Stimulated activated CD4-positive, alpha-beta T cell treated with anti-CD3 and anti-CD28 coated beads, TNF-alpha, amount 100 ng/mL, for 24 hours (primary cell): ENCODE results near the gene KSR1.
A peak's percentile ranks its signal among the peaks of the same experiment; 100 is the strongest.

Source experiments
- DNase-seq, 3 experiments: peaks; one replicate each; pipeline ENCODE4 v3.0.0-alpha.2; 2020; ENCODE audit warnings: low read depth in 3 of 3

The KSR1 gene

DNA sequence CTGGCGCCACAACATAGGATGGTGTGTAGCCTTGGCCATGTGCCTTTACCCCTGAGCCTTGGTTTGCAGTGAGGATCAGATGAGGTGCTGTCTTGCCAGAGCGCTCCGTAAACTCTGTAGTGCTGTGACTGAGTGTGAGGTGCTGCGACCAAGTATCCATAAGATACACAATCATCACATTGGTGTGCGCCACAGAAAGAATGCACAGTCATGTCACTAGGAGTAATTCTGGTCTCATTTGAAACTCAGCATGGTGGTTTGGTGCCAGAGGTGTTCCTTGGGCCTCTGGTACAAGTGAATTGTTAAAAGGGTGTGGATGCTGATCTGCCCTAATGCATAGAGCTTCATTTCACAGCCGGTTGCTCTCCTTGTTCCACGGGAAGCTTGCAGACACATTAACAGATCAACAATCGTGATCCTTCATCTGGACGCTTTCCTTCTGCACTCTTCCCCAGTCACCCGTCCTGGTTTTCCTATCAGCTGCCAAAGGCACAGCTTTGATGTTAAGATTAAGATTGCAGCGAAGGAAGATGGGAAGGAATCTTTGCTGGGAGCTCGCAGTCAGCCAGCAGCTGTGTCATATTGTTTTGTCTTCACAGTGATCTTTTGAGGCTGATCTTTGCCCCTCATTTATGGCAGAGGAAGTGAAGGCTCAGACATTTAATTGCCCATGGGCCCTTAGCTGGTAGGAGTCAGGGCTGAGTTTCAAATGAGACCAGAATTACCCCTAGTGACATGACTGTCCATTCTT is 79.1 kb downstream of the KSR1 start:
- DNase-seq: no peak

DNA sequence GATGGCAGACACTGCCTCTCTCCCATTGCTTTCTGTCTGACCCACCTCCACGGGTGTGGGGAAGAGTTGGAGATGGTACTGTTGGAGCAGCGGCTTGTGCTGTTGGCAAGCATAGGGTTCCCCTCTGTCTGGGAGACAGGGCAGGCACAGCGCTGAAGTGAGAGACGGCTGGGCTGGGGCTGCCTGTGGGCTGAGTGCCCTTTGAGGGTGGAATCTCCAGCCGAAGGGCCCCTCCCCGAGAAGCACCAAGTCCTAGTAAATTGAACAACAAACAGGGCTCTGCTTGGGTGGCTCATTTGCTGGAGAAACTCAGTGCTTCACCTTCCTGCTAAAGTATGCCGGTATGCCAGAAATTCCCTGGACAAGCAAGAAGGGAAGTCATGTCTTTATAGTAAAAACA is 79.7 kb downstream of the KSR1 start:
- no peak for DNase-seq

DNA sequence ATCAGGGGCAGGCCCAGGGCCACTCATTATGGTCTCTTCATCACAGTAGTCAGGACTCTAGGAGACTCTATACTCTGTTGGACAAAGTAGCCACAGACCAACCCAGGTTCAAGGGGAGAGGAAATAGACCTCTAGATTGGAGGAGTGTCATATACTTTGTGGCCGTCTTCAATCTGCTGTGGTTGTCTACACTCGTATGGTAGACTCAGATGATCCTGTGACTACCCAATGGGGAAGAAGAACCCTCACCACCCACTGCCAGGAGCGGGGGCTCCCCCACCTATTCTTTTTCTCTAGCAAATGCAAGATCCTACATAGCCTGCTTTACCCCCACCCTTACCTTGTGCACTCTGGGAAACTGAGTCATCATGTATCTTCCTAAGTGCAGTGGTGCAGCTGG is 80.5 kb downstream of the KSR1 start:
- no peak for DNase-seq

DNA sequence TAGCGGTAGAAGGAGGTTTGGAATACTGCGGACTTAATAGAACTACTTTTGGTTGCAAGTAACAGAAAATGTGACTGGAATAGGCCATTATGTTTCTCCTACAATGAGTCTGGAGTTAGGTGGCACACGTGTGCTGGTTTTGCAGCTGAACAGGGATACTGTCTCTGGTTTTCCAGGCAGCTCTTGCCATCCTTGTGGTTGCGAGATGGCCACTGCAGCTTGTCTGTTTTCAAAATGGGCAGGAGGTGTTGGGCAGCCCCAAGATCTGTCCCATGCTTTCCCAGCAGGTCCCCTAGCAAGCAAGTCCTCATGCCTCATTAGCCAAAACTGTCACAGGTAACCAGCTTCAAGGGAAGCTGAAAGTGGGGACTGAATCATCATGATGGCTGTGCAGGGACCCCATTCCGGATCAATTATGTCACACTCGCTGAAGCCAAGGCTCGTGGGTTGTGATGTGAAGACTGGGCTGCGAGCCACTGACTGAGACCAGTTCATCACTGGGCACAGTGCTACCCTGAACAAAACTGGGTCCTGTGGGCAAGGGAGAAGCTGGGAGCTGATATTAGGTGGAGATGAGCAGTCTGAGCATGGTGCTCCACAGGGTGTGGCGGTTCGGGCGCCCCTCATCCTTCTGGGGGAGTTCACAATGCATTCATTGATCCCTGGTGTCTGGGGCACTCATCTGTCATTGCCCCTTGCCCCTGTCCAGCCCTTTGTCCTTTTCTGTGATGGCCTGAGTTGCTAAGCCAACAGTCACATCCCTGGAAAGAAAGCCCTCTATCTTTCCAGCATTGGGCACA is 82.1 kb downstream of the KSR1 start:
- no peak for DNase-seq

DNA sequence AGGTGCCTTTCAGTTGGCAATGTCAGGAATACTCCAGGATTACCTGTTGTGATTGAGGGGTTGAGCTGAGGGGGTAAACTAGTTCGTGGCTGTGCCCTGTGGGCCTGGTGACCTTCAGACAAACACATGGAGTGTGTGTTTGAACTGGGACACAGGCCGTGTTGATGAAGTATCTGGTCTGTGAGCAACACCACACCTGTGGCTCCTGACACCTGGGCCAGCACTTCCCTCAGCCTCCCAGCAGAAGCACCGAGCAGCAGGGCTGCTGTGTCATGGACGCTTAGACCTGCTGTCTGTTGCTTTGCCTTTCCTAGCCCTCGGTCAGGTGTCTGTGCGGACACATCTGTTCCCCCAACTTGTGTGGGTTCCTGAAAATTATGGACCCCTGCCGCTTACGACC is 82.9 kb downstream of the KSR1 start:
- DNase-seq: no peak

DNA sequence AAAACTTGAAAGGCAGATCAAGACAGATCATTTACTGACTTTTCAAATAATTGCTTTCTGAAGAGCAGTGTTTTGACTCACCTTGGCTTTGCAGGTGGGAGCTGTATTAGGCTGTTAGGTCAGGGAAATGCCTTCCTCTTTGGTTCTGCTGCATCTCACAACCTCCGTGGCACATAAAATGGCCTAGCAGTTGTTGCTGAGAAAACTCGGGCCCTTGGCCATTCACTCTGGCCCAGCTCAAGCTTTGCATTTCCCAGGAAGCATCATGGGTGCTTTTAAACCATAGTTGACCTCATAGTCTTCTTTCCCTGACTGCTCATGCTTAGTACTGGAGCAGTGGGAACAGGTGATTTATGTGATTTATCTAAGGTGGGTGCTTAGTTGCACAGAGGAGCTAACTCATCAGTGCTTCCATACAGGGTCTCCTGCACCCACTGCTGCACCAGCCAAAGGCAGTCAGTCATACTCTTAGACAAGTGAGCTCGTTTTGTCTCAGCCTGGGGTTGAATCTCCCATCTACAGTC is 83.6 kb downstream of the KSR1 start:
- DNase-seq: no peak

DNA sequence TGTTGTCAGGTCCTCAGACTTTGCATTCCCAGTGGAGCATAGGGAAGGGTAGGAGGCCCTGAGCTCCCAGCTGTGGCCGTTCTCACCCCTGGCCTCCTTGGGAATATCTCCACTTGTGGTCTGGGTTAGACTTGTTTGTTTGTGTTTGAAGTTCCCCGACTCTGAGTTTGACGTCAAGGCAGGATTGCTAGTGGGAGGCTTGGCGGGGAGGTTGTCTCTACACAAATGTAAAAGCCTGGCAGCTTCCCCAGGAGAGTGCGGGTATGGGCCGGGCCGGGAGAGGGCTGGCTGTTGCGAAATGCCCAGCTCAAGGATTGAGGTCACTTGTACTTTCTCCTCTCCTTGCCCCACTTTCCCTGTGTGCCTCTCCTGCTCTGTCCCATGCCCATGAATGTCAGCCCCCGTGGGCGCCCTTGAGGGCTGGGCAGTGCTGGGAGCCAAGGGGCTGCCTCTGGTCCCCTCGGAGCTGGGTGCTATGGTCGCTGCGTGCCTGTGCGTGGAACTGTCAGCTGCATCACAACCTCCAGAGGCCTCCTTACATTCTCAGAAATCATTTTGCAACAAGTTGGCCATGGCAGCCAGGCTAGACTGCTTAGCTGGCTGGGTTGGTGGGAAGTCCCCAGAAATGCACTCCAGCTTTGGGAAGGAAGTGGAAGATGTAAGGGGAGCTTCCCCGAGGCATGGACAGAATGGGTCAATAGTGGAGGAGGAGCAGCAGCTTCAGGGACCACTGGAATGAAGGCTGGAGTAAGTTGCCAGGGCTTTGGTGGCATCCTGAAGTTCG is 84.3 kb downstream of the KSR1 start:
- DNase-seq: no peak

DNA sequence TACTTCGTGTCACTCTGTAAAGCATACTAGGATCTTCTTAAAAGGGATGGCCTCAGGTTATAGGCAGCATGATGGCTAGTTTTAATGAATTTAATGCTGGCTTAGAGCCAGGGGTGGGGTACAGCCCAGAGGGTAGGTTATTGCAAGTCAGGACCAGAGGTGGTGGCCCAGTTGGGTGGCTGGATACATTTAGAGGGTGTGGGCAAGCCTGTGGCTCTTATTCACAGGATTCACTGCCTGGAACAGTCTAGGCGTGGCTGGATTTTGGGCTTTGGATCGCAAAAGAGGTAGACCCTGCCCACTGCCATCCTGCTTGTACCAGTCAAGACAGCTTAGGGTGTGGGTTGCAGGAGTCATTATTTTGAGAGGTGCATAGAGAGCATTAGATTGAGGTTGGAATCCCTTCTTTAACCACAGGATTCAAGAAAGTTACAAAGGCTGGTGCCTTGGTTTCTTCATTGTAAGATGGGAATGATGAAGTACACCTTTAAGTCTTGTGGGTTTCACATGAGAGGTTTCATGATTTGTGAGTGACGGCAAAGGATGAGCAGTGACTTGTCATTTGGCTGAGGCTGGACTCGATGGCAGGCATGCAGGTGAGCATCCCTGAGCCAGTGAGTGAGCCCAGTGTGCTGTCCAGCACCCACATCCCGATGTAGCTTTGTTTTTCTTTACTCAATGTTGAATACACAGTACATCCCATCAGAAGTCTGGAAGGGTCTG is 85.2 kb downstream of the KSR1 start:
- DNase-seq: no peak

DNA sequence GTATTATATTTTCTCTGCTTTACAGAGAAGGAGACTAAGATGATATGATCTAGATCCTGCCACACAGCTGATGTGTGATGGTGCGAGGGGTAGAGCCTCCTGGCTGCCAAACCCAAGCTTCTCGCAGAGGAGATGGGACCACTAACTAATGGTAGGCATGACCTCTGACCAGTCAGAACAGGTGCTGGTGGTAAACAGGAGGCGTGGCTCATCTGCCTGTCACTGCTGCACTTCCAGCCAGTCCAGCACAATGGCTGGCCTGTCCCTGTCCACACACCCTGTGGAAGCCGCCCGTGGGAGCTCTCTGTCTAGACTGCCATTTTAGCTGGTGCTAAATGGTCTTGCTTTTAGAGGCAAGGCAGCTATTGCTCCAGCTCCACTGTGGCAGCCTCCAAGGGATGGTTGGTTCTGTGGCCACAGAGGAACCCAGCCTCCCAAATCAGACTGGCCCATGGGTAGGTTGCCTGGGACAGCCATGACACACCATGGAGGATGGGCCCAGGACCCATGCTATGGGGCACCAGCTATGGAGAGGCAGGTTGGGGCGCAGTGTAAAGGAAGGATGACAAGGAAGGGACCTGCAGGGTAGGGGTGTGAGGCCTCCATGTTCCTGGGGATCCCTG is 86.7 kb downstream of the KSR1 start:
- no peak for DNase-seq

DNA sequence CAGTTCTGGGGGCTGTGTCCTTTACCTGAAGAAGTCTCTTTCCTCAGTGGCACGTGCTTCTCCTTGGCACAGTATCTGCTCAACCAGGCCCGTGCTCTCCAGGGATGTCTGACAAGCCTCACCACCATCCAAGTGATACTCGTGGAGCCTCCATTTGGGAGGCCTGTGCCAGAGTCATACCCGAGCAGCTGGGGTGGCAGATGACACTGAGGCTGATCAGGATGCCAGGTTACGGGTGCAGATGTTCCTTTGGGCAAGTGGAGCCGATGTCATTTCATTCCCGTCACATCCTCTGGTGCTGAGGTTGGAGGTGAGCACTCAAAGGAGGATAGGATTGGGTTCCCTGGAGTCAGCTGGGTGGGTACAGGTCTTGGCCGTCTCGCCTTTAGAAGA is 87.2 kb downstream of the KSR1 start:
- no peak for DNase-seq

DNA sequence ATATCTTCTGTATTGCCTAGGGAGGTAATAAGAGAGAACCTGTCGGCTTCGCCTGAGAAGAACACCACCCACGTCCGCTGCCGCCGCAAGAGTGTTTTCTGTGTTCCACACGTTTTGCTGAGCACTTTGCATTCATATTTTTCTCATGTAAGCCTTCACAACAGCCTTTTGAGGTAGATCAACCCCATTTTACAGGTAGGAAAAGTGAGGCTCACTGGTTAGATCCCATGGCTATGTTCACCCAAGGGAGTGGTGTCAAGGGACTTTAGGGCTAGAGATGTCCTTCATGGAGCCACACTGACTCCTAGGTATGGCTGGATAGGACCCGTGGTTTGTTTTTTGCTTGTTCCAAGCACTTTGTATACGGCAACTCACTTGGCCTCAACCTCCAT is 87.7 kb downstream of the KSR1 start:
- DNase-seq: no peak

DNA sequence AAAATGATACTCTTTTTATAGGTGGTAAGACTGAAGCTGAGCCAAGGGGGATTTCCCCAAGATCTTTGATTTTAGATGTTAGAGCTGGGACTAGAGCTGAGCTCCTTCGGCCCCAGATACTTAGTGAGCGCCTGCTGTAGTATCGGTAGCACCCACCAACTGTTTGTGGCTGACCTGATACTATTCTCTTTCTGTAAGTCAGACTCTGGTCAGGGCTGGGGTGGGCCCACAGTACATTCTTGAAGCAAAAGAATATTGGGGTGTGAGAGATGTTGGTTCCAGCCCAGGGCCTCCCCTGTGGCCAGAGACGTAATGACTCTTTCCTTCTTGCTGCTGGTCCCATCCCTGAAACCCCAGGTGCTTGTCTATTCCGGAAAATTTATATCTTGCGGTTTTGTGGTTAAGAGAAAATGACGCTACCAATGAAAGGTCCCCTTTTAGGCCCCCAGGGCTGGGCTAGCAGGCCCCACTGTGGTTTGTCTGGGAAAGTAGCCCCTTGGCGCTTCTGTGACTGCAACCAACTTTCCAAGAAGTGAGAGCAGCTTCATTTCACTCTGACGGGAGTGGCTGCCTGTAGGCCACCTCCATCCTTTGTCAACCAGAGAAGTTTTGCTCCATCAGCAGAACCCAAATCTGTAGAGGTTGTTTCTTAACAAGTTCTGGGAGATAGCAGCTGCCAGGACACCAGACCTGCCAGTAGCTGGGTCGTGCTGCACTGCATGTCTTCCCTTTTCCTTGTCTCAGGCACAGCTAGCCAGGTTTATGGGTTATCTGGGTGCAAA is 88.3 kb downstream of the KSR1 start:
- peak; percentile 34 to 80 (median 39) for DNase-seq

DNA sequence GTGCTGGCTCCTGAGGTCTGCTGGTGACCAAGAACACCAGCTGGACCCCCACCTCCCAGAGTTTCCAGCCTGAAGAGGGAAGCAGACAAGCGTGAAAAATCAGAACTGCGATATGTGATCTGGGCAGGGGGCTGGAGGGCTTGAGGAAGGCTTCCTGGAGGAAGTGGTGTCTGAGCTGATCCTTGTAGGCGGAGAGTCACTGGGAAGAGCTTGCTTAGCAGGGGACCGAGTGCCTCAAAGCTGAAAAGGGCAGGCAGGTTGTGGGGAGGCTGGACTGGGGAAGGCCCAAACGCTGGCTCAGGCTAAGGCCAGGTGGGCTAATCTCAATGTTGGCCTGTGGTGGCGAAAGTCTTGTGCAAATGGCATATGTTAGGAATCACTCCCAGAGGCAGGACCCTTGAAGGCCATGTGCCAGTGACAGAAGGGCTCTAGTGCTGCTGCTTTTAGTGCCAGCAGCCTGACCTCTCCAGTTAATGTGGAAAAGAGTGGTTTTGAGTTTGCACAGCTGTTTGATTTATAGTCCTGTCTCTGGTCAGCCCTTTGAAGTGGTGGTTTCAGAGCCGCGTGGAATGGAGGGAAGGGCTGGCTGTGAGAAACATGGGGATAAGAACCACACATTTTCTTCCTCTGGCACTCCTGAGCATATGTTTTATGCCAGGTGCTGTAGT is 89.4 kb downstream of the KSR1 start:
- DNase-seq: no peak

DNA sequence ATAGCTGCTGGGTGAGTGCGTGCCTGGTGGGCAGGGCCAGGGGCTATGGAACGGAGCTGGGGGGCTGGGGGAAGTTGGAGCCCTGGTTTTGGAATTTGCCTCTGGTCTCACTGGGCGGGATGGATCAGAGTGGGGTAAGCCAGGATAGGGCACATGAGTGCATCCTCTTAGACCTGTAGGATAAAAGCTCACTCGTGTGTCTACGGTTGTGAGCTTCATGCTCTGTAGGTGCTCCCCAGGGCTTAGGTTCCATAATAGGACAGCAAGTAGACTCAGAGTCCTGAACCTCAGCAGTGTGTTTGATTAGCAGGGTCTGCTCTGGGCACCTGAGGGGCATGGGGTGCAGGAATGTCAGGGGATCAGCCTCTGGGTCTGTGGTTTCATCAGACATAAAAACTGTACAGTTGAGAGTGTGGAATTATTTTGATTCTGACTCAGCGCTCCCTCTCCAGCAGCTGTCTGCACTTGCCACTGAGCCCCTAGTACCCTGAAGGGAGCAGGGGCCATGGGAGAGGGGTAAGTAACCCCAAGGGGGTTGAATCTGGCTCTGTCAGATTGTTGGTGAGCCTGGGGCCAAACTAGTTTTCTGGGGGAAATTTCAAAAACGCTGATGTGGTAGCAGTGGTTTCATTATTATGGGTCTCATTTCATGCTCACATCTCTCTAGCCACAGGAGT is 90.5 kb downstream of the KSR1 start:
- DNase-seq: no peak

DNA sequence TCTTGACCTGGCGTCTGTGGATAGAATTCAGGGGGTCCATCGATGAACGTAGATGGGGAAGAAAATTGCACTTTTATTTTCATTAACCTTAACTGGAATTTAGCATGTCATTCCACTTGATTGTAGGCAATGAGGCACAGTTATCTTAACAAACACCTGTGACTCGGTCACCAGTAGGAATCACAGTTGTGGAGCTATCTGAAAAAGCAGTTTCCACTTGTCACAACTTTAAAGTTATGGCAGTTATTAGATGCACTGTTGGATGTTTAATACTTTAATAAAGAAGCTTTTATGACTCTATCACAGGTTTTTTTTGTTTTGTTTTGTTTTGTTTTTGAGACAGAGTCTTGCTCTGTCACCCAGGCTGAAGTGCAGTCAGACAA is 91.0 kb downstream of the KSR1 start:
- no peak for DNase-seq

DNA sequence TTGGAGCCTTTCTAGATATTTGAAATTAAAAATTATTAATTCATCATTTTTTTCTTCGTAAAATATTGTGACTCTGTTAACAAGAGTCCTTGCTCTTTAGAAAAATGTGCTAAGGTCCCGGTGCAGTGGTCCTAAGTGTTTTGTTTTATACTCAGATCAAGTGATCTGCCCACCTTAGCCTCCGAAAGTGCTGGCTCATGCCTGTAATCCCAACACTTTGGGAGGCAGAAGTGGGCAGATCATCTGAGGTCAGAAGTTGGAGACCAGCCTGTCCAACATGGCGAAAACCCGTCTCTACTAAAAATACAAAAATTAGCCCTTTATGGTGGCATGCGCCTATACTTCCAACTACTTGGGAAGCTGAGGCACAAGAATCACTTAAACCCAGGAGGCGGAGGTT is 92.1 kb downstream of the KSR1 start:
- no peak for DNase-seq

DNA sequence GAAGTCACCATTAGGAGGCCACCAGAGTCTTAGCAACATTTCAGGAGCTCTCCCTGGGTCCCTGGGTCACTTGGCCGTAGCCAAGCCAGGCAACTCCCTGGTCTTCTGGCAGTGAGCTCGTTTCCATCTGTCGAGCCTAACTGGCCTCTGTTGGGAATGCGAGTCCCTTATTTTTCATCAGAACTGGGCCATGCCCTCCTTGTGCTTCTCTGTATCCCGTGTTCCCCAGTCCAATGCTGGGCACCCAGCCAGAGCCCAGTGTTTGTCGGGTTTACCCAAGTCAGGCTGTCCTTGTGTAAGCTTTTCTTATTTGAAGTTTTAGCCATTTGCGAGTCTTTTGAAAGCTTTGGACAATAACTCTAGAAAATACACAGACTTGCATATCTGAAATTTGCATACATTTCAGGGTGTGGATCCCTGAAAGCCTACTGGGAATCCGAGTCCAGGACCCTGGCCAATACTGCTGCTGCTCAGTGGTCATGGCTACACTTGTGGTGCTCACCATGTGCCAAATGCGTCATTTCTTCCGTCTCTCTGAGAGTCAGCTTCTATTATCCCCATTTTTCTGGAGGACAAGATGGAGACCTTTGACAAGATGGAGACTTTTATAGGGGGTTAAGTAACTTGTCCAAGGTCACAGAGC is 93.1 kb downstream of the KSR1 start:
- no peak for DNase-seq

DNA sequence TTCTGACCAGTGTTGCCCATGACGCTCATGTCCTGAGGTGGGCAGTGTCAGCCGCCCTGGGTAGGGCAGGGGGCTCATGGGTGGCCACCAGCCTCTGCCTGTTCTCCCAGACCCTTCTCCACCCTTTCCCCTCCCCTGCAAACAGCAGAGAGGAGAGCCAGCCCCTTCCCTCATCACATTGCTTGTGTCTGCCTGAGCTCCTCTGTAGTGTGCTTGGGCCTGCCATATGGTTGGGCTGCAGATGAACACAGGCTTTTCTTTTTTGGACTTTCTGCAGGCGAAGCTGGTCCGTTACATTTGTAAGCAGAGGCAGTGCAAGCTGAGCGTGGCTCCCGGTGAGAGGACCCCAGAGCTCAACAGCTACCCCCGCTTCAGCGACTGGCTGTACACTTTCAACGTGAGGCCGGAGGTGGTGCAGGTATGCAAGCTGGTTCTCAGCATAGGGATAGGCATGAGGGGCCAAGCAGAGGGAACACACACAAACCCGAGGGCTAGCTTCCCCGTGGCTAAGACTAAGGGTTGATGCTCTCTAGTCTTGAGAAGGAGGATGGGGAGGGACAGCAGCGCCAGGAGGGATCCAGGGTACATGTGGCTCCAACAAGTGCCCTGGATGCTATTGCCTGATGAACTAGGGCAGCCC is 94.2 kb downstream of the KSR1 start:
- DNase-seq: no peak
